Measurements from ENCODE around the gene NGEF.

NGEF gene

DNA sequence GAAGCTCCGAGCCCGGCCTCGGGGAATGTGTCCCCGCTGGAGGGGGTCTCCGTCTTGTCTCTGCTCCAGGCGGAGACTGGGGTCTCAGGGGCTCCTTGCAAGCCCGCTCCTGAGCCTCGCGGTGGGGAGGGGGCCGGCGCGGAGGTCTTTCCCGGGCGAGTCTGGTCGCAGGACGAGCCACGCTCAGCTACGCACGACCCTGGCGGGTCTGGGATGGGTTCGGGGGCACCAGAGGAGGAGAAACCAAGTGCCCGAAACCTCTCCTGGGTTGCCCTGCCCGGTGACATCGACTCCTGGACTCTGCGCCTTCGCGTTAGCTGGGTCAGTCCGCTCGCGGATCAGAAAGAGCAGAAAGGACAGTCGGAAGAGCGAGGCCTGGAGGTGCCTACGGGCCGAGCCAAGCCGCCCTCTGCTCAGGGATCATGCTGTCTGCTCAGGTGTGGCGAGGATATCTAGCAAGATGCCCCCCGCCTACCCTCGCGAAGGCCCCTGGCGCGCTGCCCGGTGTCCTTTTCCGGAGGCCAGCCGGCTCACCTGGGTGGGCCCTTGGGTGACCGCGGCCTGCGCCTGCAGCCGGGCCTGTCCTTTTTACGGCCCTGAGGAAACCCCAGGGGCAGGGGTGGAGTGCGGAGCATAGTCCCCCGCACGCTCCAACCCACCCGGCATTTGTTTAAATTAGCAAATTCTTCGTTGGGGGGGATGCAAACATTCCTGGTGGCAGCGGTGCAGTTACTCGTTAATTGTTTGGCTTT, 84.3 kb downstream of the NGEF start:
- Histone ChIP-seq H3K4me1 (ENCODE audit: control extremely low read depth in 1 of 4, control insufficient read depth in 4 of 4, insufficient read depth in 4 of 4, low read length in 3 of 4) (peaks cover 0 to 19% (median 11%) of the 10 kb centered on the region in 4 experiments), H3K27me3 (replicated peaks in 2 of 5; ENCODE audit: control insufficient read depth in 4 of 5, insufficient read depth in 5 of 5, low read length in 4 of 5) (peaks cover 13 to 87% (median 36%) of the 10 kb centered on the region in 5 experiments), H3K4me3 (ENCODE audit: control insufficient read depth in 1 of 7, extremely low read depth in 1 of 7, insufficient read depth in 4 of 7, low read depth in 2 of 7, low read length in 6 of 7) (peak overlapping the region in 6 of 7 experiments; percentile 3 to 62 (median 40)), H3K36me3 (ENCODE audit: control insufficient read depth in 4 of 4, insufficient read depth in 4 of 4, low read length in 3 of 4) (no peaks in the 10 kb centered on the region), H3K27ac (ENCODE audit: insufficient read depth in 1 of 2, low read depth in 1 of 2, low read length in 2 of 2, poor library complexity in 1 of 2, severe bottlenecking in 2 of 2) (no peak overlapping the region), H3K9me3 (ENCODE audit: control extremely low read depth in 1 of 5, control insufficient read depth in 4 of 5, insufficient read depth in 2 of 5, low read depth in 1 of 5, low read length in 4 of 5) (peaks cover 0 to 13% (median 5%) of the 10 kb centered on the region in 5 experiments)
- WGBS (ENCODE audit: insufficient coverage): 25% methylated on average over 51 of the region's 56 CpGs
- no peak for DNase-seq
- CTCF ChIA-PET: no interaction called here
- POLR2A ChIA-PET: no interaction called here

DNA sequence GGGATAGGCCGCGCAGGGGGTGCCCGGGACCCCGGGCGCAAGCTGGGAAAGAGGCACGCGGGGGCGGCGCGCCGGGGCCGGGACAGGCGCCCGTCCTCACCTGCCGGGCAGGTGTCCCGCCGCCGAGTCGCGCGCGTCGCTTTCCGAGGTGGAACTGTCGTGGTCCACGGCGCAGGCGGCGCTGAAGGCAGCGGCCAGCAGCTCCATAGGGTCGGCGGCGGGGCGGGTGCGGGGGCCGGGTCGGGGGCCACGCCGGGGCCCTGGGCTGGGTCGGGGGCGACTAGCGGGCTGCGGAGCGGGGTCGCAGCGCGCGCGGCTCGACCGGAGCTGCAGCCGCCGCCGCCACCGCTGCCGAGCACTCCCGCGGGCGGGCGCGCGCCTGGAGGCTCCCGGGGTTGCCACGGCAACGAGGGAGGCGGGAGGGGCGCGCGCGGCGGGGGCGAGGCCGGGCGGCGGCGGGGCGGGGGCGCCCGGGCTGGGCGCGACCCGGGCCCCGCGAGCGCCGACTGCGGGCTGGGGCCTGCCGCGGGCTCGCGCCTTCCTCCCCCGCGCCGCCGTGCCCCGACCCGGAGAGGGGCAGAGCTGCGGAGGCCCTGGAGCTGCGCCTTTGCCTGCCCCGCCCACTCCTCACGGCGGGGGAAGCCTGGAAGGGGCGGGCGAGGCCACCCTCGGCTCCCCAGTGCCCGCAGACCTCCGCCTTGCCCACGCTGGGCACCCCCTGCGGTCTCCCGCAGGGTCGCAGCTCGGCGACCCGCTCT, 85.1 kb downstream of the NGEF start:
- peak overlapping the region in 6 of 7 experiments; percentile 30 to 63 (median 54) for H3K4me3 ChIP-seq (ENCODE audit: control insufficient read depth in 1 of 7, extremely low read depth in 1 of 7, insufficient read depth in 4 of 7, low read depth in 2 of 7, low read length in 6 of 7)
- peaks cover 0 to 19% (median 11%) of the 10 kb centered on the region in 4 experiments for H3K4me1 ChIP-seq (ENCODE audit: control extremely low read depth in 1 of 4, control insufficient read depth in 4 of 4, insufficient read depth in 4 of 4, low read length in 3 of 4)
- WGBS (ENCODE audit: insufficient coverage): 0% methylated on average over 71 of the region's 114 CpGs
- peaks cover 13 to 87% (median 36%) of the 10 kb centered on the region in 5 experiments for H3K27me3 ChIP-seq (replicated peaks in 2 of 5; ENCODE audit: control insufficient read depth in 4 of 5, insufficient read depth in 5 of 5, low read length in 4 of 5)
- H3K9me3 ChIP-seq (ENCODE audit: control extremely low read depth in 1 of 5, control insufficient read depth in 4 of 5, insufficient read depth in 2 of 5, low read depth in 1 of 5, low read length in 4 of 5): peaks cover 0 to 13% (median 5%) of the 10 kb centered on the region in 5 experiments
- ChIA-PET POLR2A (no interaction called here), CTCF (no interaction called here)
- no peak overlapping the region for H3K27ac ChIP-seq (ENCODE audit: insufficient read depth in 1 of 2, low read depth in 1 of 2, low read length in 2 of 2, poor library complexity in 1 of 2, severe bottlenecking in 2 of 2)
- H3K36me3 ChIP-seq (ENCODE audit: control insufficient read depth in 4 of 4, insufficient read depth in 4 of 4, low read length in 3 of 4): no peaks in the 10 kb centered on the region
- DNase-seq: peak in 2 of 3 donors; percentile 35 to 44

DNA sequence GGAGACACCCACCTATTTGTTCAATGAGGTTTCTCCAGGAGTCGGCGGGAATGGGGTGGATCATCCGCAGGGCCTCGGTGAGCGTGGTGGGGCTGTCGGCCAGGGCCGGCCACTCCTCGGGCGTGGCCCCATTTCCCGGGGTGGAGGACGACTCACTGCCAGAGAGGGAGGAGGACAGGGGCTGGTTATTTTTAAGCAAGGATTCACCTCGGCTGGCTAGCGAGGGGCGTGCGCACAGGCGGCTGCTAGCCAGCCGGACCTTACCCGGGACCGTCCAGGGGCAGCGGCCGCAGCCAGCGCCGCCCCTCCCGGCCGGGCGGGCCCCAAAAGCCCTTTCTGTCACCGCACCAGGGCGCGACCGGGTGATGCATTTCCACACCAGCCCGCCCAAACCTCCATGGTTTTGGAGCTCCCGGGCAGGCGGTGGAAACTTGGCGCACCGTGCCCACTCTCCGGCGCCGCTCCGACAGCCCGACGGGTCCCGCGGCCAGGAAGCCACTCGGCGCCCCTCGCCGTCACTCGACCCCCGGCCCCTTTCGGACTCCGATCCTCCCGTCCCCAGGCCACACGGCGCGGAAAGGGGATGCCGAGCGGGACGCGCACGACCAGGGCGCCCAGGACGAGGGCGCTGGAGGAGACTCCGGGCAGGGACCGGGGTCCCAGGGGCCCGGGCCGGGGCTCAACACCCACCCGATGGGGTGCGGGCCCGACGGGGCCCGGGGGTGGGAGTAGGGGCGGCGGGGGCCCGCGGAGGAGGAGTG, 85.8 kb downstream of the NGEF start:
- H3K27ac ChIP-seq (ENCODE audit: insufficient read depth in 1 of 2, low read depth in 1 of 2, low read length in 2 of 2, poor library complexity in 1 of 2, severe bottlenecking in 2 of 2): no peak overlapping the region
- 2% methylated on average over 61 of the region's 76 CpGs for WGBS (ENCODE audit: insufficient coverage)
- H3K4me3 ChIP-seq (ENCODE audit: control insufficient read depth in 1 of 7, extremely low read depth in 1 of 7, insufficient read depth in 4 of 7, low read depth in 2 of 7, low read length in 6 of 7): peak overlapping the region in 4 of 7 experiments; percentile 19 to 63 (median 54)
- H3K9me3 ChIP-seq (ENCODE audit: control extremely low read depth in 1 of 5, control insufficient read depth in 4 of 5, insufficient read depth in 2 of 5, low read depth in 1 of 5, low read length in 4 of 5): peaks cover 0 to 13% (median 5%) of the 10 kb centered on the region in 5 experiments
- CTCF ChIA-PET: no interaction called here
- H3K4me1 ChIP-seq (ENCODE audit: control extremely low read depth in 1 of 4, control insufficient read depth in 4 of 4, insufficient read depth in 4 of 4, low read length in 3 of 4): peaks cover 0 to 19% (median 11%) of the 10 kb centered on the region in 4 experiments
- POLR2A ChIA-PET: no interaction called here
- H3K36me3 ChIP-seq (ENCODE audit: control insufficient read depth in 4 of 4, insufficient read depth in 4 of 4, low read length in 3 of 4): no peaks in the 10 kb centered on the region
- peak in 2 of 3 donors; percentile 20 to 46 for DNase-seq
- H3K27me3 ChIP-seq (replicated peaks in 2 of 5; ENCODE audit: control insufficient read depth in 4 of 5, insufficient read depth in 5 of 5, low read length in 4 of 5): peaks cover 13 to 84% (median 36%) of the 10 kb centered on the region in 5 experiments

DNA sequence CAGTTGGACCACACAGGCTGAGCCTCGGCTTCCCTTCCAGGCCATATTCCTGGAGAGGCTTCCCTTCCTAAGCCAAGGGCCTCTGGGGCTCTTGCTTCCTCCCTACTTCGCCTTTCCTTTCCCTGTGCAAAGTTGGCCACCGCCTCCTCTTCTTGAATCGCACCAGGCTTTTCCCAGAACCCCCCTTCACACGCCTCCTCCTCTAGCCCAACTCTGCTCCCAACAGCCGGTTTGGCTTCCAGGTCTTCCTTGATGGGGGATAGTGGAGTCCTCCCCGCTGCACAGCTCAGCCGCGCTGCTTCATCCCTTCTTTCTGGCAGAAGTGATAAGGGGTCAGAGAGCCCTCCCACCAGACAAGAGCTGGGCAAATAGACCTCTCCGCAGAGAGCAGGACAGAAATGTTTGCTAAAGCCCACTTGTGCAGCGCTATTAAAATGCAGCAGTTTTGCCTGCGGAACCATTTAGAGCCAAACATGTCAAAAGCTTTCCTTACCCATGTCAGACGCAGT, 86.6 kb downstream of the NGEF start:
- Histone ChIP-seq H3K4me1 (ENCODE audit: control extremely low read depth in 1 of 4, control insufficient read depth in 4 of 4, insufficient read depth in 4 of 4, low read length in 3 of 4) (peaks cover 0 to 19% (median 11%) of the 10 kb centered on the region in 4 experiments), H3K36me3 (ENCODE audit: control insufficient read depth in 4 of 4, insufficient read depth in 4 of 4, low read length in 3 of 4) (no peaks in the 10 kb centered on the region), H3K27me3 (replicated peaks in 2 of 5; ENCODE audit: control insufficient read depth in 4 of 5, insufficient read depth in 5 of 5, low read length in 4 of 5) (peaks cover 13 to 85% (median 36%) of the 10 kb centered on the region in 5 experiments), H3K9me3 (ENCODE audit: control extremely low read depth in 1 of 5, control insufficient read depth in 4 of 5, insufficient read depth in 2 of 5, low read depth in 1 of 5, low read length in 4 of 5) (peaks cover 0 to 13% (median 5%) of the 10 kb centered on the region in 5 experiments), H3K4me3 (ENCODE audit: control insufficient read depth in 1 of 7, extremely low read depth in 1 of 7, insufficient read depth in 4 of 7, low read depth in 2 of 7, low read length in 6 of 7) (peak overlapping the region in 1 of 7 experiments; percentile 55), H3K27ac (ENCODE audit: insufficient read depth in 1 of 2, low read depth in 1 of 2, low read length in 2 of 2, poor library complexity in 1 of 2, severe bottlenecking in 2 of 2) (no peak overlapping the region)
- CTCF ChIA-PET: interaction anchor here (1.2 kb wide), 1 partner anchor 58 kb away, joined by 3 read pairs; no protein-coding TSS in a partner anchor
- POLR2A ChIA-PET: no interaction called here
- WGBS (ENCODE audit: insufficient coverage): 30% methylated on average over 6 of the region's 13 CpGs
- no peak for DNase-seq

DNA sequence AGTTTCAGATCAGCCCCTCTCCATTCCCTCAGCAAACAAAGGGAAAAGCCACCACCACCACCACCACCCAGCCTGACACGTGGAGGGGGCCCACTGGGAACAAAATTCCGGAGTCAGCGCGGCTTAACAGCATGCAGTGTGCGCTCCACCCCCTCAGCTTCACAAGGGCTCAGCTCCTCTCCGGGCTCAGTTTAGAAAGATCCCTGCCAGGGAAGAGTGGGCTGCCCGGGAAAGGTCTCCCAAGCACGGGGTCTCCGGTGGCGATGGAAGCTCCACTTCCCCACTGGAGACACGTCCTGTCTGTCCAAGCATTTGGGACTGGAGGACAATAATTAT, 87.3 kb downstream of the NGEF start:
- peaks cover 0 to 13% (median 5%) of the 10 kb centered on the region in 5 experiments for H3K9me3 ChIP-seq (ENCODE audit: control extremely low read depth in 1 of 5, control insufficient read depth in 4 of 5, insufficient read depth in 2 of 5, low read depth in 1 of 5, low read length in 4 of 5)
- ChIA-PET POLR2A (interaction anchor here (0.6 kb wide), 2 partner anchors 17 to 503 kb away, joined by 3 to 4 read pairs; no protein-coding TSS in a partner anchor), CTCF (interaction anchor here (1.2 to 1.6 kb wide), 2 partner anchors 52 to 58 kb away, joined by 3 read pairs; no protein-coding TSS in a partner anchor)
- no peaks in the 10 kb centered on the region for H3K36me3 ChIP-seq (ENCODE audit: control insufficient read depth in 4 of 4, insufficient read depth in 4 of 4, low read length in 3 of 4)
- H3K27me3 ChIP-seq (replicated peaks in 2 of 5; ENCODE audit: control insufficient read depth in 4 of 5, insufficient read depth in 5 of 5, low read length in 4 of 5): peaks cover 13 to 83% (median 37%) of the 10 kb centered on the region in 5 experiments
- H3K27ac ChIP-seq (ENCODE audit: insufficient read depth in 1 of 2, low read depth in 1 of 2, low read length in 2 of 2, poor library complexity in 1 of 2, severe bottlenecking in 2 of 2): no peak overlapping the region
- peaks cover 0 to 19% (median 11%) of the 10 kb centered on the region in 4 experiments for H3K4me1 ChIP-seq (ENCODE audit: control extremely low read depth in 1 of 4, control insufficient read depth in 4 of 4, insufficient read depth in 4 of 4, low read length in 3 of 4)
- 37% methylated on average over 2 of the region's 11 CpGs for WGBS (ENCODE audit: insufficient coverage)
- no peak overlapping the region for H3K4me3 ChIP-seq (ENCODE audit: control insufficient read depth in 1 of 7, extremely low read depth in 1 of 7, insufficient read depth in 4 of 7, low read depth in 2 of 7, low read length in 6 of 7)
- DNase-seq: no peak

DNA sequence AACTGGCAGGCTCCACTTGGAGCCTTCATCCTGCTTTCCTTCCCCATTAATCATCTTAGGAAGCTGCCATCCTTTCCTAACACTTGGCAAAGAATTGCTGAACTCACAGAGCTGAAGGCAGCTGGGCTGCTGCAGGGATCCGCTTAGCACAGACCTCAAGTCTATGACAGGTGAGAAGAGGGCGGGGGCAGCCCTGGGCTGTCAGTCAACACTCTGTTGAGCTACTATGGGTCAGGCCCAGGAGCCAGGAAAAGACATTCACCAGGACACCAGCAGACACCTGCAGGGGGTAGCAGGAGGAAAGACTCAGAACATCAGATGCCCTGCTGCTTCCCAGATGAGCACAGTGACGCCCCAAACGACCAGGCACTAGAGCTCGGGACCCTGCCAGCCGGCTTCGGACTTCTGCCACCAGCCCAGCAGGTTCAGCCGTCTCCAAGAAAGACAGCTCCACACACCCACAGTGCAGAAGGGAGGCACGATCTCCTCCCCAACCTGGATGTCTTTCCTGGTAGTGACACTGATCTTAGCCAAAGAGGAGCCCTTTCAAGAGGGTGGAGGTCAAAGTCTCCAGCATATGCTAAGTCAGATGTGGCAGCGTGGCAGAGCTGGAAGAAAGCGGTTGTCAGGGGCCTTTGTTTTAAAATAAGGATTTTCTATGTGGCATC, 87.8 kb downstream of the NGEF start:
- 48% methylated on average over 6 of the region's 11 CpGs for WGBS (ENCODE audit: insufficient coverage)

More for the DNA sequence above, 87.8 kb downstream of the NGEF start:
- no peak for DNase-seq
- Histone ChIP-seq H3K27ac (ENCODE audit: insufficient read depth in 1 of 2, low read depth in 1 of 2, low read length in 2 of 2, poor library complexity in 1 of 2, severe bottlenecking in 2 of 2) (no peak overlapping the region), H3K9me3 (ENCODE audit: control extremely low read depth in 1 of 5, control insufficient read depth in 4 of 5, insufficient read depth in 2 of 5, low read depth in 1 of 5, low read length in 4 of 5) (peaks cover 0 to 13% (median 5%) of the 10 kb centered on the region in 5 experiments), H3K27me3 (replicated peaks in 2 of 5; ENCODE audit: control insufficient read depth in 4 of 5, insufficient read depth in 5 of 5, low read length in 4 of 5) (peaks cover 13 to 82% (median 42%) of the 10 kb centered on the region in 5 experiments), H3K4me3 (ENCODE audit: control insufficient read depth in 1 of 7, extremely low read depth in 1 of 7, insufficient read depth in 4 of 7, low read depth in 2 of 7, low read length in 6 of 7) (no peak overlapping the region), H3K4me1 (ENCODE audit: control extremely low read depth in 1 of 4, control insufficient read depth in 4 of 4, insufficient read depth in 4 of 4, low read length in 3 of 4) (peaks cover 0 to 19% (median 11%) of the 10 kb centered on the region in 4 experiments), H3K36me3 (ENCODE audit: control insufficient read depth in 4 of 4, insufficient read depth in 4 of 4, low read length in 3 of 4) (no peaks in the 10 kb centered on the region)
- POLR2A ChIA-PET: no interaction called here
- CTCF ChIA-PET: interaction anchor here (1.2 to 1.6 kb wide), 2 partner anchors 51 to 59 kb away, joined by 3 read pairs; no protein-coding TSS in a partner anchor

Data from common myeloid progenitor, CD34-positive (primary cell).